HG03139 (cell line): Measurements from ENCODE around the gene CUL5.
"Not testable (repeated sequence)": the region's sequence is repeated elsewhere in the genome, so short reads cannot be mapped to it uniquely, and the experiment has no call there.

Experiments used
- ATAC-seq: cut with Tn5 transposase; IDR thresholded peaks from one replicate; pipeline ENCODE4 v1.9.1; 2021; ENCODE audit not compliant: unreplicated experiment

CUL5 gene

GRCh38 chr11:108019870-108020540, 11.3 kb downstream of the CUL5 start:
- ATAC-seq: no peak

DNA sequence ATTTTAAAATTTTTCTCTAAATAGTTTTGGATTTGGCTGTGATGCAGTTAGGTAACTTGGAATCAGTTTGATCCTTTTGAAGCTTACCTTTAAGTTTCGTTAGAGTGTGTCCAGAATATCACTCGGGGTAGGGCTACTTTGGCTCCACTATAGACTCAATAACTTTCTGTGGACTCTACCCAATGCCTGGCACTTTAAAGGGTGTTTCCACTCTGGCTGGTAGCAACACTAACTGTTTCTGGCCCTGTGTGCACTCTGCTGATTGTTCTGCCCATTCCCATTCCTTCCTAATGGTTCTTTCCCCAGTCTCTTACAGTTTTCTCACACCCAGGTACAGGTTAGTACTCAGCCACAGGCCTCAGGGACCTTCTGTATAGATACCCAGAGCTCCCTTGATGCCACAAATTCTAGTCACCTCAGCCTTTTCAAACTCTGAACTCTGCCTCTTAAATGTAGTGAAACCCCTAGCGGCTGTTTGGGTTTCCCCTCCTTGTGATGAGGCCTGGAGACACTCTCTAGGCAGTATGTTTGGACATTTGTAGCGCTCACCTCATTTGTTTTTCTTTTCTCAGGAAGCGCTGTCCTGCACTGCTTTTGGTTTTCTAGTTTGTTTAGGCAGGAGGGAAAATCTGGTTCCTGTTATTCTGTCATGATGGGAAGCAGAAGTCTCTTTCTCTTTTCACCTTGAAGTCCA, 16.8 kb downstream of the CUL5 start:
- ATAC-seq: peak; percentile 91

DNA sequence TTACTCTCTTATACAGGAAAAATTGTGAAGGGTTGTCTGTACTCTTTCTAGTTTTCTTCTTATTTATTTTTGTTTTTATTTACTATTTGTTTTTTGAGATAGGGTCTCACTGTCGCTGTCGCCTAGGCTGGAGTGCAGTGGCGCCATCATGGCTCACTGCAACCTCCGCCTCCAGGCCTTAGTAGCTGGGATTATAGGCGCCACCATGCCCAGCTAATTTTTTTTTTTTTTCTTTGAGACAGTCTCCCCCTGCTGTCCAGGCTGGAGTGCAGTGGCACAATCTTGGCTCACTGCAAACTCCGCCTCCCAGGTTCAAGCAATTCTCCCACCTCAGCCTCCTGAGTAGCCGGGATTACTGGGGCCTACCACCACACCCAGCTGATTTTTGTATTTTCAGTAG, 18.4 kb downstream of the CUL5 start:
- ATAC-seq: no peak

GRCh38 chr11:108028822-108029441, 20.2 kb downstream of the CUL5 start:
- not testable (repeated sequence) for ATAC-seq

GRCh38 chr11:108031604-108032003, 22.9 kb downstream of the CUL5 start:
- not testable (repeated sequence) for ATAC-seq

DNA sequence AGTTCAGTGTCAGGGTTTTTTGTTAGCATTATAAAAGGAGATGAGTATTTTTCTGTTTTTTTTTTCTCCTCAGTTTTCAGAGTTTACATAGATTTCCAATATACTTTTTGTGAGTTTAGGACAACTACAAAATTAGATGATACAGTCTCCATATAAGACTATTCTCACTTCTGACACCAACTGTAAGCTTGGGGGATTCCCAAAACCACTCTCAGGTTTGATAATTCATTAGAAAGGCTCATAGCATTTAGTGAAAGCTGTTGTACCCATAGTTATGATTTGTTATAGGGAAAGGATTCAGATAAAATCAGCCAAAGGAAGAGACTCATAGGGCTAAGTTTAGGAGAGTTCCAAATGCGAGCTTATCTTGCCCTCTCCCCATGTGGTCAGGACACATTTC, 24.1 kb downstream of the CUL5 start:
- no peak for ATAC-seq

- ATAC-seq: no peak
Measured at GRCh38 chr11:108034034-108034433, 25.3 kb downstream of the CUL5 start.

- no peak for ATAC-seq
Measured at GRCh38 chr11:108034952-108035351, 26.3 kb downstream of the CUL5 start.

GRCh38 chr11:108035690-108036089, 27.0 kb downstream of the CUL5 start:
- no peak for ATAC-seq

DNA sequence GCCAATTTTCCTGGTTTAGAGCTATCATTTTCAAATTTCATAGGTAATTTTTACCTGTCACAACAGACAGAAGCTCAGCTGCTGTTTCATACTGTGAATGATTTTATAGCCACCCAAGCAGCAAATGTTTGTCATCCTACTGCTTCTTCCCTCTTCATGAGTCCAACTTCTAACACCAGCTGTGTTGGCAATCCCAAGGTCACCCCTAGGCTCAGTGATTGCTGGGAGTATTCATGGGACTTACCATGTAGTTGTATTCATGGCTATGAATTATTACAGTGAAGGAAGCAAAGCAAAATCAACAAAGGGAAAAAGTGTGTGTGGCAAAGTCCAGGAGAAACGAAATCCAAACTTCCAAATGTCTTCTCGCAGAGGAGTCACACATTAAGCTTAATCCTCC, 28.5 kb downstream of the CUL5 start:
- ATAC-seq: no peak

- ATAC-seq: no peak
Measured at GRCh38 chr11:108037636-108038035, 28.9 kb downstream of the CUL5 start.

DNA sequence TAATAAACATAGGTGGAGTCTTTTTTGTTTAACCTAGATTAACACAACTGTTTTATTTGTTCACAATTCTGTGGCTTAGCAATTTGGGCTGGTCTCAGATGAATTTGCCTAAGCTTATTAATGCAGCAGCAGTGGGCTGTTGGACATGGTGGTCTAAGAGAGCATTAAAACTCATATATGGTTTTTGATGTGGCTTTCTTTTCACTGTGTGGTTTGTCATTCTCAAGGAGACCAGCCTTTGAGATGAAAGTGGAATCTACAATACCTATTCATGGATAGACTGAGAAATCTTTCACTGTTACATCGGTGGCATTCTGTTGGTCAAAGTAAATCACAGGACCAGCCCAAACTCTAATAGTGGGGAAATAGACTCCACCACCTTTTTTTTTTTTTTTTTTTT, 39.6 kb downstream of the CUL5 start:
- ATAC-seq: no peak

DNA sequence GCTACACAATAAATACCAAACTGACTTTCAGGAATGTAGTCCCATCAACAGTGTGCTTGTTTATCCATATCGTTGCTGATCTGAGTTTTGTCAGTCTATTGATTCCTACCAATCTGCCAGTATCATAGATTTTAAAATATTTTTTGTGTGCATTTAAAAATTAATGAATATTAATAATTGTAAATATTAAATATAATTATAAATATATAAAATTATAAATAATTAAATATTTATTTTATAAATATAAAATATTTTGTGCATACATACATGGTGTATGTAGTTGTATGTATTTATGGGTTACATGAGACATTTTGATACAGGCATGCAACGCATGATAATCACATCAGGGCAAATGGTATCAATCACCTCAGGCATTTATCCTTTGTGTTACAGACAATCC, 53.6 kb downstream of the CUL5 start:
- no peak for ATAC-seq

- no peak for ATAC-seq
Measured at GRCh38 chr11:108063410-108063809, 54.7 kb downstream of the CUL5 start.

GRCh38 chr11:108069947-108070346, 61.2 kb downstream of the CUL5 start:
- ATAC-seq: no peak

DNA sequence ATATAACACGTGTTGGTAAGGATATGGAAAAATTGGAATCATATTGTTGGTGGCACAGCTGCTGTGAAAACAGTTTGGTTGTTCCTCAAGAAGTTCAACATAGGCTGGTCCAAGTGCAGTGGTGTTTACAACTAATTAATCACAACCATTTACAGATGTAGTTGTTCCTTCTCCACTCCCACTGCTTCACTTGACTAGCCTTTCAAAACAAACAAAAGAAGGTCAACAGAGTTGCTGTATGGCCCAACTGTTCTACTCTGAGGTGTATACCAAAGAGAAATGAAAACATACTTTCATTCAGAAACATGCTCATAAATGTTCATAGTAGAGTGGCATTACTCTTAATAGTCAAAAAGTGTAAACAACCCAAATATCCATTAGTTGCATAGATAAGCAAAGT, 76.1 kb downstream of the CUL5 start:
- no peak for ATAC-seq

GRCh38 chr11:108085672-108086071, 77.0 kb downstream of the CUL5 start:
- no peak for ATAC-seq

DNA sequence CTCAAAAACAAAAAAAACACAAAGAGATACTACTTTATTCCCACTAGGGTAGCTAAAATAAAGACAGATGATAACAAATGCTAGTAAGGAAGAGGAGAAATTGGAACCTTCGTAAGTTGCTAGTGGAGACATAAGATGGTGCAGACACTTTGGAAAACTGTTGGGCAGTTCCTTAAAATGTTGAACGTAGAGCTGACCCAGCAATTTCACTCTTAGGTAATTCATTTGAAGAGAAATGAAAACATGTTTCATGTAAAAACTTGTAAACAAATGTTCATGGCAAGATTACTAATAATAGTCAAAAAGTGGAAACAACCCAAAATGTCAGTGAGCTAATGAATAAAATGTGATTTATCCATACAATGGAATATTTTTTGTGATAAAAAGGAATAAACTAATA, 83.4 kb downstream of the CUL5 start:
- ATAC-seq: no peak

GRCh38 chr11:108093128-108093904, 84.6 kb downstream of the CUL5 start:
- ATAC-seq: no peak

DNA sequence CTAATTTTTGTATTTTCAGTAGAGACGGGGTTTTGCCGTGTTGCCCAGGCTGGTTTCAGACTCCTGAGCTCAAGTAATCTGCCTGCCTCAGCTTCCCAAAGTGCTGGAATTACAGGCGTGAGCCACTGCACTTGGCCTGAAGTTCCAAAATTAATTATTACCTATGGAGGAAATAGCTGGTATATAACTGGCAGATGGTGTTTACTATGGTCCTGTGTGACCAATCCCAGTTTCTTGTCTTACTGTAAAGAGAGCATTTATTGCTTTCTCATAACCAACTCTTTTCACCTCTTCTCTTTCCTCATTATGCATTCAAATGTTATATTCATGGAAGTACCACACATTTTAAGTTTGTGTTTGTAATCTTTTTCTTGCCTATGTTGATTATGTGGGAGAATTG, 88.5 kb downstream of the CUL5 start:
- ATAC-seq: no peak

DNA sequence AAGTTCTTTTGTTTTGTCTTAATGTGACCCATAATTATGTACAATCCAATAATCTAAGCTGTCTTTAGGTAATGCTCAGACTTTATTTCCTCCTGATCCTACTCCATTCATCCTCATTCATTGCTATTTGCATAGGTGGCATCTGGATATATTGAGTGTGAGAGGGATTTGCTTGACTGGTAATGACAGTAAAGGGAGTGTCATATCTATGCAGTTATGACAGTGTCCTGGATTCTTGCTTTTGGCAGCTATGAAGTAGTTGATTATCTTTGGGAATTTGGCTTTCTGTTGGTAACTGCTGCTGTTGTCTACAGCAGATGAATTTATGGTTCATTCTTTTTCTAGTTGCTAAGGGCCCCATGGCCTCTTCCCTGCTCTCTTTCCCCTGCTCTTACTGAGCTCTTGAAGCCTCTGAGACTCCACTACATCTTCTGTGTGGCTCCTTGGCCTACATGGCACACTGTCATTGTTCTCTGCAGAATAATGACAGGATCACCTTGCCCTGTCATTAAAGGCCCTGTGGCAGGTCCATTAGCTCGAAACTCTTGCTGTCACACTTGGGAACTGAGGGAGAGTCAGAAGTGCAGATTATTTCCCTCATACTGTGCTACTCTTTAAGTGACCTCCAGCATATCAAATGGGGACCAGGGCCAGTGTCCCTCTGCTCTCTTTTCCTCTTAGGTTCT, 92.5 kb downstream of the CUL5 start:
- ATAC-seq: no peak
